IPS DF 4.7 (cell line): ENCODE measurements around the gene PLA2G12B.
"Not testable (repeated sequence)": the region's sequence is repeated elsewhere in the genome, so short reads cannot be mapped to it uniquely, and the experiment has no call there.

Source experiments
- DNase-seq: peaks from one replicate; pipeline ENCODE4 v3.0.0-alpha.2; 2013; ENCODE audit warnings: low spot score; ENCODE audit errors: extremely low read depth

The PLA2G12B gene

DNA sequence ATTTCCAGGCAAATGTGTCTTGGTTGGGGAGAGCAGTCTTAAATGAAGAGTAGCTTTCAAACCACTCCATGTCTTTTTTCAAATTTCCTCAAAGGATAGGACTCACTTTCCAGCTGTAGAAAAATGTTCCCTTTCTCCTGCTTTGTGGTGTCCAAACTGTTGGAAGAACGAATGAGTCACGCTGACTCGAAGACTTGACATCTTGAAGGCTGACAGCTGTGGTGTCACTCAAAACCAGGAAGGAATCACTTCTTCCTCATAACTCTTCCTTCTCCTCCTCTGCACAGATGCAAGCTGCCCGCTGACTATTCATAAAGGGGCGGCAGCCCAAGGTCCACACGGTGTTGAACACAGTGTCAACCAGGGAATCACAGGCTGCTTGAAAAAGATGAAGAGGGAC is 19.2 kb downstream of the PLA2G12B start:
- DNase-seq, result no peak

DNA sequence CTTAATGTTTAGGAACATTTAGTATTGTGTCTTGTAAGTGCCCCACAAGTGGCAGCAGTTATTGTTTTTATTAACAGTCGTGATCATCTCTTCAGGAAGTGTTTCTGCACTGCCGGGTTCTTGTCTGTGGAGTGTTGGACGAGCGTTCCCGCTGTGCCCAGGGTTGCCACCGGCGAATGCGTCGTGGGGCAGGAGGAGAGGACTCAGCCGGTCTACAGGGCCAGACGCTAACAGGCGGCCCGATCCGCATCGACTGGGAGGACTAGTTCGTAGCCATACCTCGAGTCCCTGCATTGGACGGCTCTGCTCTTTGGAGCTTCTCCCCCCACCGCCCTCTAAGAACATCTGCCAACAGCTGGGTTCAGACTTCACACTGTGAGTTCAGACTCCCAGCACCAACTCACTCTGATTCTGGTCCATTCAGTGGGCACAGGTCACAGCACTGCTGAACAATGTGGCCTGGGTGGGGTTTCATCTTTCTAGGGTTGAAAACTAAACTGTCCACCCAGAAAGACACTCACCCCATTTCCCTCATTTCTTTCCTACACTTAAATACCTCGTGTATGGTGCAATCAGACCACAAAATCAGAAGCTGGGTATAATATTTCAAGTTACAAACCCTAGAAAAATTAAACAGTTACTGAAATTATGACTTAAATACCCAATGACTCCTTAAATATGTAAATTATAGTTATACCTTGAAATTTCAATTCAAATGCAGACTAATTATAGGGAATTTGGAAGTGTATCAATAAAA is 22.2 kb downstream of the PLA2G12B start:
- DNase-seq, result no peak

DNA sequence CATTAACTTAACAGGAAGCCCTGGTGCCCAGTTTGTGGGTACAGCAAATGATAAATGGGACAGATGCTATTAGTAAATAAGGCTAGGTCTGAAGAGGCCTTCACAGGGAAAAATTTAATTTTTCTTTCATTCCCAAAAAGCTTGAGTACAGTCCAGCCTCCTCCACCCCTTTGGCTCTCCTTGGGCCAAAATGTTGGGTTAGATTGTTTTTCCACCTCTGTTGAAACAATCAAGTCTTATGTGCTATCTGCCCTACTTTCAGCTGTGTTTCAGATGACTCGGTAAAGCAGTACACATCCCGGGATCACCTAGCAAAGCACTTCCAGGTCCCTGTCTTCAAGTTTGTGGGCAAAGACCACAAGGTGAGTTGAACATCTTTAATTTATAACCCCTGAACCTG is 24.3 kb downstream of the PLA2G12B start:
- no peak for DNase-seq

DNA sequence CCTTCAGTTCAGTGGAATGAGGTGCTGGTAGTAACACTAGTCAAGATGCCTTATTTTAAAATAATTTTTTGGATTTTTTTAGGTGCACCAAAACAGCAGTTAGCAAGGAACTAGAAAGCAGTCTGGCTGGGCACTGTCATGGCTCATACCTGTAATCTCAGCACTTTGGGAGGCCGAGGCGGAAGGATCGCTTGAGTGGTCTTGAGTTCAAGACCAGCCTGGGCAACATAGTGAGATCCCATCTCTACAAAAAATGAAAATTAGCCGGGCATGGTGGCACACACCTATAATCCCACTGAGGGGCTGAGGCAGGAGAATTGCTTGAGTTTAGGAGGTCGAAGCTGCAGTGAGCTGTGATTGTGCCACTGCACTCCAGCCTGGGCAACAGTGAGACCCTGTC is 25.8 kb downstream of the PLA2G12B start:
- DNase-seq, result no peak

DNA sequence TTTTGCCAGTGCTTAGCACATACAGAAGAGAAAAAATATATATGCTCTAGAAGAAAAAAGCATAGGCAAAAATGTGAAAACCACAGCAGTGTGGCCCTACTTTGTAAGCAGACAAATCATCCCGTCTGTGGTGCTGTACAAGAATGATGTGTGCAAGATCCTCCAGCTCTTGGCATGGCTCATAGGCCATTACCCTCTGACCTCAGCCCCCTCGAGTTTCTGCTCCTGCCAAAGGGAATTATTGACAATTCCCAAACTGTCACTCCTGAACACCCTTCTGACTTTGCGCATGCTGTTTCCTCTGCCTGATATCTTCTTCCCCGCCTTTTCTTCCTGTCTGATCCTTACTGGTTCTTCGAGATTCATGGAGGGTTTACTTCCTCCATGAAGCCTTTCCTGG is 27.1 kb downstream of the PLA2G12B start:
- DNase-seq, result no peak

GRCh38 chr10:72925951-72926465 is 28.6 kb downstream of the PLA2G12B start:
- DNase-seq, result no peak

GRCh38 chr10:72924351-72924750 is 30.3 kb downstream of the PLA2G12B start:
- DNase-seq, result no peak

GRCh38 chr10:72921147-72921683 is 33.4 kb downstream of the PLA2G12B start:
- not testable (repeated sequence) for DNase-seq

DNA sequence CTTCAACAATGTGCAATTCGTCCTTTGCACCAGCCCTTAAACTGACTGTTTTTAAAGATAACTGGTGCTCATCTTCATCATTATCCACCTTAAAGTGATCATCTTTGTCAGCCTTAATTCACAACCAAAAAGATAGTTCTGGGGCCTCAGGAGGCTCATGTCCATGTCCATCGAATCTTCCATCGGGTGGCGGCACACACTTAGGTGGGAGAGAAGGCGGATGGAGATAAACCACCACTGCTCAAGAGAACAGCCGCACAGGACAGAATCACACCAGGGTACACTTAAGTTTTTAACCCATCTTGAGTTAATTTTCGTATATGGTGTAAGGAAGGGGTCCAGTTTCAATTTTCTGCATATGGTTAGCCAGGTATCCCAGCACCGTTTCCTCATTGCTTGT is 36.3 kb downstream of the PLA2G12B start:
- DNase-seq, result no peak

DNA sequence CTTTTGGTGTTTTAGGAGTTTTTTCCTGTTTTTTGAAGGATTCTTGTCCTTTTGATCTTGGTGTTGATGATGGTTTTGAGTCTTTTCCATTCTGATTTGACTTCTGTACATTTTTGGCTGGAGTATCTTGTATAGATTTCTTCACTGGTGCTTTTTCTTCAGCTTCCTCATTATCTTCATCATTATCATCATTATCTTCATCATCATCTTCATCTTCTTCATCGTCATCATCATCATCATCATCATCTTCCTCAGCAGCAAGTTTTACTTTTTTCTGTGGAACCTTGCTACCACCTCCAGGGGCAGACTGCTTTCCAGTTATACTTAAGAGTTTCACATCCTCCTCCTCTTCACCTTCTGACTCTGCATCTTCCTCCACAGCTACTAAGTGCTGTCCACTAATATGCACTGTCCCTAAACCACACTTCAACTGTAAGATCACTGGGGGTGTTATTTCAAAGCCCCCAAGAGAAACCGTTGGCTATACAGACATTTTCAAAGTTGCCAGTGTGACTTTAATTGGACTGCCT is 36.7 kb downstream of the PLA2G12B start:
- DNase-seq, result not testable (repeated sequence)

DNA sequence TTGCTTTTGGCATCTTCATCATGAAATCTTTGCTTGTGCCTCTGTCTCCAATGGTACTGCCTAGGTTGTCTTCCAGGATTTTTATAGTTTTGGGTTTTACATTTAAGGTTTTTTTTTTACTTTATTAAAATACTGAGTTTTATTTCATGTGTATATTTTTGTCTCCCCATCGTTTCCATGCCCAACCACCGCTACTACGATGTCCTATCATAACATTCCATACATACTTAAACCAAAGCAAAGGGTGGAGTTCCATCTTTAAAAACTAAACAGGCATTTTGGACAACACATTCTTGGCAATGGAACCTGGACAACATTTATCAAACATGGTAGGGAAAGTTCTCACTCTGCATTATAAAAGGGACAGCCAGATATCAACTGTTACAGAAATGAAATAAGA is 37.4 kb downstream of the PLA2G12B start:
- DNase-seq, result not testable (repeated sequence)

DNA sequence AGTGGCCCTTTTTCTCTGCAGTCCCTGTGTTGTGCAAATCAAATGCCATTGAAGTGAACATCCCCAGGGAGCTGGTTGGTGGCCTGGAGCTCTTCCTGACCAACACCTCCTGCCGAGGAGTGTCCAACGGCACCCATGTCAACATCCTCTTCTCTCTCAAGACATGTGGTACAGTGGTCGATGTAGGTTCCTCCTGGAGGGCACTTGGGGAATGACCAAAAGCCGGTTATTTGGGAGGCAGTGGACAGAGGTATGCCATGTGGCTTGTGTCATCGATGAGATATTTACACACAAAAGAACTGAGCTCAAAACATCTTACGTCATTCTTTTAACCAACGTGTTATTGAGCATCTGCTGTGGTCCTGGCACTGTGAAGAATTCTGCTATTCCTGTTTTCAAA is 41.3 kb downstream of the PLA2G12B start:
- DNase-seq, result no peak

- DNase-seq, result no peak
Measured at GRCh38 chr10:72912736-72913135, 41.9 kb downstream of the PLA2G12B start.

DNA sequence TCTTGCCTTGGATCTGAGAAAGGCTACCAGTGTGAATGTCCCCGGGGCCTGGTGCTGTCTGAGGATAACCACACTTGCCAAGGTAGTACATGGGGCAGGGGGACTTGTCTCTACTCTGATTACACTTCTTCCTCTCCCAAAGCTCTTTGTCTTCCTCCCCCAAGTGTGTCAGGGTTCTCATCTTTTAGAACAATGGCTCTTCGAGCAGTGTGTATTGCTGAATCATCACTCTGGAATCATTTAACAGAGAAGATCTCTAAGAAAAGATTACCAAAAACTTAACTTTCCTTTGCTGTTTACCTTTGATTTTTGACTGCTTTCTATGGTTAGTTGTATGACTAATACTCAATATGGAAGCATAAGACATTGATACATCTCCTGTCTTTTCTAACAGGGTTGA is 42.8 kb downstream of the PLA2G12B start:
- DNase-seq, result no peak

DNA sequence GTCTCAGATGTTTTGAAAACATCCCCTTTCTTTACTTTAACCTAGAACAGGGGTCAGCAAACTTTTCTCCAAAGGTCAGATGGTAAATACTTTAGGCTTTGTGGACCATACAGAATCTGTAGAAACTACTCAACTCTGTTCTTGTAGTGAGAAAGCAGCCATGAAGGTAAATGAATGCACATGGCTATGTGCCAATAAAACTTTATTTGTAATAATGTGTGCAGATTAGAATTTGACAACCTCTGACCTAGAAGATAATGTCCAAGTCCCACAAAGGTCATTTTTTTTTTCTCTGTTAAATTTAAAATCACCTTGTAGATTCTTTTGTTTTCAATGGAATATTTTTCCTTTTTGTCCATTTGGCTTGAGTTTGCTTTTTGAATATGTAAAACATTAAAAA is 43.9 kb downstream of the PLA2G12B start:
- no peak for DNase-seq

DNA sequence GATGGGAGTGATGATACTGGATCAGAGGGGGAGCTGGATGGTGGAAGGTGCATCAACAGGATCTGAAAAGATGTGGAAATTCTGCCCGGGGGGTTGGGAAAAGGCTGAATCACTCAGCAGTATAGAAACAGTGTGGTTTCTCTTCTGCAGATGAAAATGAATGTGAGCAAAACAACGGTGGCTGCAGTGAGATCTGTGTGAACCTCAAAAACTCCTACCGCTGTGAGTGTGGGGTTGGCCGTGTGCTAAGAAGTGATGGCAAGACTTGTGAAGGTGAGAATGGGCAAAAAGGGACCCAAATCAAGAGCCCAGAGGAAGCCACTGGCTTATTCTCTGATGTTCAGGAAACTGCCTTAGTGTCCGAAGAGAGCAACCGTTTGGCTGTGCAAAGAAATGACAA is 48.2 kb downstream of the PLA2G12B start:
- DNase-seq, result no peak

GRCh38 chr10:72904806-72905205 is 49.8 kb downstream of the PLA2G12B start:
- DNase-seq, result no peak

DNA sequence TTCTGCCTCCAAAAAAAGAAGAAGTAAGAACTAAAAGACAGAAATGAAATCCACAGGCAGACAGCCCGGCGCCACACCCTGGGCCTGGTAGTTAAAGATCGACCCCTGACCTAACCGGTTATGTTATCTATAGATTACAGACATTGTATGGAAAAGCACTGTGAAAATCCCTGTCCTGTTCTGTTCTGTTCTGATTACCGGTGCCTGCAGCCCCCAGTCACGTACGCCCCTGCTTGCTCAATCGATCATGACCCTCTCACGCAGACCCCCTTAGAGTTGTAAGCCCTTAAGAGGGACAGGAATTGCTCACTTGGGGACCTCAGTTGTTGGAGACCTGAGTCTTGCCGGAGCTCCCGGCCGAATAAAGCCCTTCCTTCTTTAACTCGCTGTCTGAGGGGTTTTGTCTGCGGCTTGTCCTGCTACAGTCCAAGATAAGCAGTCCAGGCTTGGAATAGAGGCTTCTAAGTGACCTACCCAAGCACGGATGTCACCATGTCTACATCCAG is 50.6 kb downstream of the PLA2G12B start:
- DNase-seq, result not testable (repeated sequence)

DNA sequence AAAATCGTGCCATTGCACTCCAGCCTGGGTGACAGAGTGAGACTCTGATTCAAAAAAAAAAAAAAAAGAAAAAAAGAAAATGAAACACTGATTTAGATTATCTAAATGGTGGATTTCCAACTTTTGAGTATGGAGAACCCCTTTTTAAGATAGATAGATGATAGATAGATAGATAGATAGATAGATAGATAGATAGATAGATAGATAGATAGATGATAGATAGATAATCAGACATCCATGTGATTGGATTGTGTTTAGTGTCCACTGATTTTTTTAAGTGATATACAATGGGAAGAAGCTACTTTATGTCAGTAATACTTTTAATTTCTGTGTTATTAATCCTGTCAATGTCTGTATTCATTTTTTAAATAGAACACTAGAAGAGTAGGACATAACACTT is 55.1 kb downstream of the PLA2G12B start:
- no peak for DNase-seq

- no peak for DNase-seq
Measured at GRCh38 chr10:72898616-72899015, 56.0 kb downstream of the PLA2G12B start.

DNA sequence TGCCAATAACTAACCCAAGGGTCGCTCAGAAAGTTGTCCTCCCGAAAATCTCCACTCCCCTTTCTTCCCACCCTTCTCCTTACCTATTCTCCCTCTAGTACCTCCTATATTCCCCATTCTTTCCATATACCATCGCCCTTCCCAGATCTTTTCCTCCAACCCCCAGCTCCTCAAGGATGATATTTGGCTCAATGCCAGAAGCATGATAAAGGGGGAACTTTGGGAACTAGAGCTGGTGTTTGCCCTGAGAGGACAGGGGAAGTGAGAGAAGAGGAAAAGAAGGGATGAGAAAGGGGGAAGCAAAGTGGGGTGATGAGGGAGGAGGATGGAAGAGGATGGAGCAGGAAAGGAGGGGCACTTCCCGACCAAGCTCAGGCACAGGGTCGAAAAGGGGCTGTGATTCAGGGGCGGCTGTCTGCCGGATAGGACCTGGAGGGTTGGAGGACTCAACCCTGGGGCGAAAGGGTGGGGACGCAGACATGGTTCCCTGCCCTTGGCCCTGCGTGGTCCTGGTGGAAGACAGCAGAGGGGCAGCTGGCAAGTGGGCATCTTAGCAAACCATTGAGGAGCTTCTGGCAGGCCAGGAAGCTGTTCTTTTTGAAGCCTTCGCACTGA is 59.3 kb downstream of the PLA2G12B start:
- DNase-seq, result no peak

- no peak for DNase-seq
Measured at GRCh38 chr10:72893136-72893798, 61.3 kb downstream of the PLA2G12B start, which contains the start of gene OIT3. Gene OIT3 (plus strand): TSS chr10:72893739. CDS start chr10:72893799, 60 bp downstream.
